BE2C (cell line): ENCODE results near the gene SHC2.

Experiments
- DNase-seq: peaks from one replicate; pipeline ENCODE4 v3.0.0-alpha.2; 2020
- H3K27me3 ChIP-seq: fragments of 250-450 bp; sonication (Bioruptor Pico); 2 replicates; pipeline ENCODE4 v1.5.1; 2020; ENCODE audit warnings: mild to moderate bottlenecking
- H3K36me3 ChIP-seq: fragments of 250-450 bp; sonication (Bioruptor Pico); 2 replicates; pipeline ENCODE4 v1.5.1; 2020; ENCODE audit warnings: mild to moderate bottlenecking
- H3K4me1 ChIP-seq: fragments of 250-450 bp; sonication (Bioruptor Pico); 2 replicates; pipeline ENCODE4 v1.5.1; 2020
- H3K4me3 ChIP-seq: 2 replicates; pipeline ENCODE4 v1.5.1; 2011; ENCODE audit warnings: low read depth, low read length
- H3K9me3 ChIP-seq: fragments of 250-450 bp; sonication (Bioruptor Pico); 2 replicates; pipeline ENCODE4 v1.5.1; 2020
- TF ChIP-seq, protein P1 (sequence below): IDR thresholded peaks from 2 replicates; pipeline ENCODE4 v1.5.1; 2012; ENCODE audit warnings: mild to moderate bottlenecking, low read depth, low read length

Gene SHC2

DNA sequence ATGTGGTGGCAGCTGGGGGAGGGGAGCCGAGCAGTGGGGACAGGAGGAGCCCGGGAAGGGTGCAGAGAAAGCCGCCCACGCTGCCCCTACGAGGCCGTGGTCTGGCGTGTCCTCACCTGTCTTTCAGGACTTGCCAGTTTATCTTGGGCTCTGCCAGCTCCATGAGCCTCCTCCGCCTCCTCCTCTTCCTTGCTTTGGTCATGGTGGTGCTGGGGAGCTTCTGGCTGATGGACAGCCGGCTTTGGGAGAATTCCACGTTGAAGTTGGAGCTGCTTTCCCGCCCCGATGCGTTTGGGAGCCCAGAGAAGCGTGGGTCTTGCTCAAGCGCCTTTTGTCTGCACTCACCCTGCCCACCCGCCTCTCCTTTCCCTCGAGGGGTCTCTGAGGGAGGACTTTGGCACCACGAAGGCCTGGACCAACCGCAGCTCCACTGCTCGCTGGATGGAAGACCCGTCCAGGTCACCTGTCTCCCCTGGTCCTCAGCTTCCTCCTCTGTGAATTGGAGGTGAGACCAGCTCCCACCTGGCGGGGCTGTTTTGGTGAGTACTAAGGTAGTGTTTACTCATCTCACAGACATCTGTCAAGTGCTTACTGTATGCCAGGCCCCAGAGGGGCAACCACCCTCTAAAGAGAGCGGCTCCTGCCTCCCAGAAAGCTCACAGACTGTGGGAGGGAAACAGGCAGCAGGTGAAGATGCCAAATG lies 86.5 kb downstream of the SHC2 start:
- Histone ChIP-seq H3K4me1 (no peaks in the 10 kb centered on the region), H3K9me3 (no peaks in the 10 kb centered on the region), H3K4me3 (no peak overlapping the region), H3K36me3 (no peaks in the 10 kb centered on the region), H3K27me3 (peaks cover 10% of the 10 kb centered on the region; the same call in 1 of the 2 replicates)
- DNase-seq = no peak
- TF ChIP-seq, protein P1, sequence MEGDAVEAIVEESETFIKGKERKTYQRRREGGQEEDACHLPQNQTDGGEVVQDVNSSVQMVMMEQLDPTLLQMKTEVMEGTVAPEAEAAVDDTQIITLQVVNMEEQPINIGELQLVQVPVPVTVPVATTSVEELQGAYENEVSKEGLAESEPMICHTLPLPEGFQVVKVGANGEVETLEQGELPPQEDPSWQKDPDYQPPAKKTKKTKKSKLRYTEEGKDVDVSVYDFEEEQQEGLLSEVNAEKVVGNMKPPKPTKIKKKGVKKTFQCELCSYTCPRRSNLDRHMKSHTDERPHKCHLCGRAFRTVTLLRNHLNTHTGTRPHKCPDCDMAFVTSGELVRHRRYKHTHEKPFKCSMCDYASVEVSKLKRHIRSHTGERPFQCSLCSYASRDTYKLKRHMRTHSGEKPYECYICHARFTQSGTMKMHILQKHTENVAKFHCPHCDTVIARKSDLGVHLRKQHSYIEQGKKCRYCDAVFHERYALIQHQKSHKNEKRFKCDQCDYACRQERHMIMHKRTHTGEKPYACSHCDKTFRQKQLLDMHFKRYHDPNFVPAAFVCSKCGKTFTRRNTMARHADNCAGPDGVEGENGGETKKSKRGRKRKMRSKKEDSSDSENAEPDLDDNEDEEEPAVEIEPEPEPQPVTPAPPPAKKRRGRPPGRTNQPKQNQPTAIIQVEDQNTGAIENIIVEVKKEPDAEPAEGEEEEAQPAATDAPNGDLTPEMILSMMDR = no peak

DNA sequence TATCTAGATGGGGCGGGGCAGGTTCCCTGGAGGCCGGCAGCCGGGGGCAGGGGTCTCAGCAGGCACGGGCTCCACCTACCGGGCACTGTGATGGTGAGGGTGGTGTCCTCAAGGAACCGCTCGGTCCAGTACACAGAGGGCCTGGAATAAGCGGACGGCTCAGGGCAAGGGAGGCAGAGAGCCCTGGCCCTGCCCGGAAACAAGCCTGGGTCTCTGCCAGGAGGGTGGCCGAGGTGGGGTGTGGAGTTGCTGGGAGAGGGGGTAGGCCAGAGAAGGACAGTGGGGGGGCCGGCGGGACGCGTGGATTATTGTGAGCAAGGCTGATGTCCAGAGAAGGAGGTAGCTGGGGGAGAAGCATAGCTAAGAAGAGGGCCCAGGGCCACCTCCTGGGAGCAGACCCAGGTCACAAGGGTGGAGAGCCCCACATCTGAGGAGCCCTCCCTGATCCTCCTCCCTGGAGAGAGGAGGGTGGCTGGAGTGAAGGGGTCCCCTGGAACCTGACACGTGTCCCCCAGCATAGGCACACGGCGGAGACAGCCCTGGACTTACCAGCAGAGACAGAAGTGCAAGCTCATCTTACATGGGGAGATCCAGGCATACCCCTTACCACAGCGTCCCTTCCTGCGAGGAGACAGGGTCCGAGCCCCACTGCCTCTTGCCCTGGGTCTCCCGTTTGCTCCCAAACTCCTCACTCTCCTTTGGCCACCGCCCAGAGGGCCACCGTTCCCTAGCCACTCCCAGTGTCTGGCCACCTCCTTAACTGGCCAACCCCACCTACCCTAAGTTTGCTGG lies 87.2 kb downstream of the SHC2 start:
- peaks cover 10% of the 10 kb centered on the region; the same call in 1 of the 2 replicates for H3K27me3 ChIP-seq
- no peak for DNase-seq
- no peak overlapping the region for H3K4me3 ChIP-seq
- TF ChIP-seq, protein P1 = no peak
- H3K4me1 ChIP-seq = no peaks in the 10 kb centered on the region
- no peaks in the 10 kb centered on the region for H3K9me3 ChIP-seq
- H3K36me3 ChIP-seq = no peaks in the 10 kb centered on the region

- no peak for DNase-seq
- peaks cover 10% of the 10 kb centered on the region; the same call in 1 of the 2 replicates for H3K27me3 ChIP-seq
- TF ChIP-seq, protein P1 = no peak
These were observed 88.4 kb downstream of the SHC2 start for GRCh38 chr19:372306-372890.

GRCh38 chr19:371501-372168 lies 89.2 kb downstream of the SHC2 start:
- no peaks in the 10 kb centered on the region for H3K9me3 ChIP-seq
- no peak for DNase-seq
- peaks cover 15% of the 10 kb centered on the region for H3K27me3 ChIP-seq
- H3K36me3 ChIP-seq = no peaks in the 10 kb centered on the region
- TF ChIP-seq, protein P1 = 0 out of 2 replicates have a peak, but pooled peaks have one; percentile 7
- H3K4me3 ChIP-seq = no peak overlapping the region
- no peaks in the 10 kb centered on the region for H3K4me1 ChIP-seq

More at GRCh38 chr19:372306-372890, 88.4 kb downstream of the SHC2 start:
- H3K4me1 ChIP-seq = no peaks in the 10 kb centered on the region
- no peaks in the 10 kb centered on the region for H3K36me3 ChIP-seq
- no peak overlapping the region for H3K4me3 ChIP-seq
- H3K9me3 ChIP-seq = no peaks in the 10 kb centered on the region

DNA sequence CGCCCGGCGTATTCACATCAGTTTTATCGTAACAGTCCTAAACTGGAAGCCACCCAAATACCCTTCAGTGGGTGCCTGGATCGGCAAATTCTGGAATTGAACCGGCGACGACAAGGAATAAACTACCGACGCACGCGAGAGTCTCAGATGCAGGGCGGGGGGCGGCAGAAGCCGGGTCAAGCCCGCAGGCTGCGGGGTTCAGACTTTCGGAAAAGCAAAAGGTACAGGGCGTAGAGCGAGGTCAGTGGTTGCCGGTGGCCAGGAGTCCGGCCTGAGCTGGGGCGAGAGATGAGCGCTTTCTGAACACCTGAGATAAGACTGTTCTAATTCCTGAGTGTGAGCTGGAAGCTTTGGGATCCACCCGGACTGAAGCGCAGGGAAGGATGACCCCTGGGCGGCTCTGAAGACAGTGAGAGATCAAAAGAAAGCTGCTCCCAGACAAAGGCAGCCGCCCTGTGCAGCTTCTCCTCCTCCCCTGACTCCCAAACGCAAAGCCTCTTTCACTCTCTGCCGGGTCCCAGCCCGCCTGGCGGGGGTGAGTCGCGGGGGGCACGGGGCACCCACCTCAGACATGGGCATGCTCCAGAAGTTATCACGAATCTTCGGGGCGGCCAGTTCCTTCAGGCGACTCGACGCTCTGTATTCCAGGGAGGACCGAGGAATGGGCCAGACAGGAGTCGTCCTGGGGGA lies 90.0 kb downstream of the SHC2 start:
- Histone ChIP-seq H3K4me3 (no peak overlapping the region), H3K27me3 (peaks cover 15% of the 10 kb centered on the region), H3K36me3 (no peaks in the 10 kb centered on the region), H3K4me1 (no peaks in the 10 kb centered on the region), H3K9me3 (no peaks in the 10 kb centered on the region)
- no peak for DNase-seq
- TF ChIP-seq, protein P1 = no peak
